ENCODE data around the gene PTPRM. TPM values are rescaled to one million over a fixed set of nuclear protein-coding genes. Genes with fewer than 3 reads are reported as not detected.

PTPRM gene
- total and polyA plus RNA-seq, 2 of the 8 experiments (the other 6 are each of a cell fraction or from before 2014, with no cell fraction given) = 4.1 to 7.0 TPM

DNA sequence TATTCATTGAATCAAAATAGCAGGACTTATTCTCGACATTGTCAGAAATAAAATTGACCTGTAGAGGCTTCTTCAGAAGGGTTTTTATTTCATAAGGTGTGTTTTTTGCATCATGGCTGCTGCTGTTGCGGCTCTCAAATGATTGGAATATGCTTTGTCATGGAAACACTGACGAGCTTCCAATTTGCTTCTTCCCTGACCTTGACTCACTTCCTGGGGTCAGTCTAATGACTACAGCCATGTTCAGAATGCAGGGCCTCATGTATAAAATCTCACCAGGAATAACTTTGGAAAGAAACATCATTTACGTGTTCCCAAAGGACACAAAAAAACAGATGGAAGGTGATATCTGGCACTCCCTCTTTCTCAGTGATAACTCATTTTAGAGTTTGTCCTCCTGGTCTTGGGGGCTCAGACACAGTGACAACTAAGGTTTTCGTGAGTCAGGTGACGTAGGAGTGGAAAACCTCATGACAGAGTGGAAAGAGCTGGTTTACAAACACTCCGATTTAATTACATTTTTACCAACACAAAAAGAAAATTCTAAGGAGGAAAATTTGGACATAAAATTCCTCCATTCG lies 575.1 kb downstream of the PTPRM start:
- ChIA-PET CTCF (ENCODE audit: partially characterized antibody) (interaction anchor here (1.0 to 1.3 kb wide), 2 partner anchors 14 to 182 kb away, joined by 3 read pairs; no protein-coding TSS in a partner anchor), POLR2A (ENCODE audit: partially characterized antibody) (no interaction called here)
- no peaks in the 10 kb centered on the region for H3K36me3 ChIP-seq (ENCODE audit: control insufficient read depth in 2 of 4, insufficient read depth in 4 of 4, low read length in 3 of 4)
- H2AFZ ChIP-seq (ENCODE audit: low read length) = no peak overlapping the region
- H3K4me1 ChIP-seq (replicated peaks in 1 of 4; ENCODE audit: control insufficient read depth in 3 of 4, insufficient read depth in 4 of 4, low read length in 3 of 4) = 0 out of 7 replicates have a peak, but pooled peaks cover 0 to 2% (median 0%) of the 10 kb centered on the region in 4 experiments
- H3K4me3 ChIP-seq (ENCODE audit: extremely low read depth in 1 of 4, insufficient read depth in 2 of 4, low read depth in 3 of 4, low read length in 4 of 4) = no peak overlapping the region
- no peaks in the 10 kb centered on the region for H4K20me1 ChIP-seq (replicated peaks in 1 of 2; ENCODE audit: control insufficient read depth in 1 of 2, insufficient read depth in 2 of 2, low read length in 2 of 2)
- FAIRE-seq (no peak), DNase-seq (ENCODE audit: low read depth in 1 of 2, low spot score in 2 of 2) (no peak)
- no peaks in the 10 kb centered on the region for H3K79me1 ChIP-seq (ENCODE audit: low read depth, low read length)
- no peak overlapping the region for H3K4me2 ChIP-seq (ENCODE audit: insufficient read depth in 1 of 2, low read depth in 2 of 2, low read length in 2 of 2)
- H2BK20ac ChIP-seq (ENCODE audit: low read length) = no peak overlapping the region
- TF ChIP-seq CTBP2 (IDR thresholded peaks at IDR 0.05; ENCODE audit: borderline replicate concordance, insufficient read depth, insufficient read length, low read length) (no peak), CHD1 (IDR thresholded peaks at IDR 0.05; ENCODE audit: low read depth, low read length) (no peak), SP2 (IDR thresholded peaks at IDR 0.05; ENCODE audit: low read length) (no peak), BRCA1 (IDR thresholded peaks at IDR 0.05; ENCODE audit: low read depth, low read length) (no peak), TAF1 (IDR thresholded peaks at IDR 0.05; ENCODE audit: low read depth, low read length) (no peak), CBX8 (IDR thresholded peaks at IDR 0.05; ENCODE audit: borderline replicate concordance, low read depth, low read length) (no peak)
- H3K14ac ChIP-seq (ENCODE audit: insufficient read length) = no peak overlapping the region
- no peak overlapping the region for H4K5ac ChIP-seq (ENCODE audit: insufficient read length, low read depth, low read length)
- H2BK120ac ChIP-seq (replicated peaks; ENCODE audit: low read depth, low read length) = no peak overlapping the region
- H3K27me3 ChIP-seq (replicated peaks in 1 of 4; ENCODE audit: control insufficient read depth in 3 of 4, extremely low read depth in 1 of 4, insufficient read depth in 3 of 4, low read length in 3 of 4) = peaks cover 0 to 1% (median 0%) of the 10 kb centered on the region in 4 experiments; a peak in 1 of 7 replicates
- no peaks in the 10 kb centered on the region for H3K9me3 ChIP-seq (ENCODE audit: insufficient read depth in 2 of 2, low read depth in 1 of 2, low read length in 1 of 2)
- no peak overlapping the region for H2BK15ac ChIP-seq (ENCODE audit: low read length)
- H3K56ac ChIP-seq (replicated peaks; ENCODE audit: insufficient read length, low read depth, low read length) = no peak overlapping the region
- WGBS, 2 experiments (ENCODE audit: extremely low coverage in 1 of 2, insufficient coverage in 1 of 2, insufficient read length in 1 of 2, insufficient replicate concordance in 2 of 2, low coverage in 1 of 2, low lambda C conversion rate in 2 of 2, missing lambda C conversion rate in 1 of 2) = 78% methylated on average over 8 of the region's 8 CpGs; no CpG with 5 or more reads in 1 of the 2 experiments
- H3K18ac ChIP-seq (ENCODE audit: extremely low read depth, low read length) = no peak overlapping the region
- no peak overlapping the region for H4K91ac ChIP-seq (replicated peaks; ENCODE audit: insufficient read length, low read length)
- H3K27ac ChIP-seq (ENCODE audit: low read depth, low read length) = no peak overlapping the region
- no peaks in the 10 kb centered on the region for H3K23me2 ChIP-seq (ENCODE audit: low read depth, low read length)
- H3K79me2 ChIP-seq (ENCODE audit: control insufficient read depth in 1 of 2, insufficient read depth in 2 of 2, low read length in 2 of 2) = no peaks in the 10 kb centered on the region
- H2AK5ac ChIP-seq (ENCODE audit: low read depth, low read length) = no peak overlapping the region
- no peak overlapping the region for H2BK12ac ChIP-seq (ENCODE audit: low read depth, low read length)
- no peak overlapping the region for H3K9ac ChIP-seq (replicated peaks in 1 of 4; ENCODE audit: extremely low read depth in 1 of 4, low read depth in 3 of 4, low read length in 3 of 4)
- H2BK5ac ChIP-seq (ENCODE audit: low read depth, low read length) = no peak overlapping the region
- H3K4ac ChIP-seq (replicated peaks; ENCODE audit: insufficient read length, low read depth, low read length) = no peak overlapping the region
- no peak overlapping the region for H4K8ac ChIP-seq (ENCODE audit: extremely low read depth, insufficient read depth, low read length)
- H3K23ac ChIP-seq (ENCODE audit: insufficient read length) = no peak overlapping the region
